GM18858 (cell line): ENCODE results near the gene DLGAP4.

ENCODE experiments used
- ATAC-seq: cut with Tn5 transposase; IDR thresholded peaks from one replicate; pipeline ENCODE4 v1.9.1; 2021; ENCODE audit not compliant: unreplicated experiment

DLGAP4 gene

DNA sequence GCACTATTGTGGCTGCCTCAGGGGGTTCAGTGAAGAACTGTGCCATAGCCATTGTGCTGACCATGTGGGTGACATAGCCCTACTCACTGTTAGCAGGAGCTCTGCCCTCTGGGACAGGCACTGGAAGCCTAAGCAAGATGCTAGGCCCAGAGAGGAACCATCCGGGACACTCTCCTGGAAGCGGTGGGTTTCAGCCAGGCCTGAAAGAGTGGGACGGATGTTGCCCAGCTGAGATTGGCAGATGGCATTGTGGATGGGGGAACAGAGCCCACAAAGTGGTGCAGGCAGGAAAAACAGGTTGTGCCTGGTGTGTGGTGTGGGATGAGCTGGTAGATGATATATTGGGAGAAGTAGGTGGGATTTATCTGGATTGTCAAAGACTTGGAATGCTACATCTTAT lies 40.1 kb downstream of the DLGAP4 start:
- no peak for ATAC-seq

DNA sequence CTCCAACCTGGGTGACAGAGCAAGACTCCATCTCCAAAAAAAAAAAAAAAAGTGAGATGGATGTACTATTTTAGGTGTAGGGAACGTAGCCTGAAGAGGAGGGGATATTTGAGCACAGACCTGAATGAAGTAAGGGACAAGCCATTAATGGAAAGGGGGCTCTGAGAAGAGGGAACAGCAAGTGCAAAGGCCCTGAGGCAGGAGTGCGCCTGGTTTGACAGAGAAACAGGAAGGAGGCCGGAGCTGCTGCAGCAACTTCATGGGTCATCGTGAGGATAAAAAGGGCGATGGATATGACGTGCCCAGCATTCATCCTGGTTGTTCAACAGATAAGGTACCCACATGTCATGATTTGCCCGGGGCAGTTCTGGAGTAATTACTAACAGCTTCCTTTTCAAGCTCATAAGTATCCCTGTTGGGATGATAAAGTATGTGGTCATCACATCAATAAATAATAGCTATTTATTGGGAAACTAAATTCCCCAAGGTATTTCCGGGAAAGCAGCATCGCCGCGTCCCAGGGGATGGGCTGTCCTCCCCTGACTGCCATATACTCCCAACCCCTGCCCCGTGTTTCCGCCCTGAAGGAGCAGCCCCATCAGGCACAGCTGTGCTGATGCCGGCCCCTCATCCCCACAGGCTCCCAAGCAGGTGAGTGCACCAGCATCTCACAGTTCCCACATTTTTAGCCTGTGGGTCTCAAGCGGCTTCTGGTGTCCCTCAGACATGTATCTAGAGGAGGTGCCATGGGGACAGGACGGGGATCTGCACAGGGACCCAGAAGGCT lies 43.4 kb downstream of the DLGAP4 start:
- ATAC-seq = no peak

DNA sequence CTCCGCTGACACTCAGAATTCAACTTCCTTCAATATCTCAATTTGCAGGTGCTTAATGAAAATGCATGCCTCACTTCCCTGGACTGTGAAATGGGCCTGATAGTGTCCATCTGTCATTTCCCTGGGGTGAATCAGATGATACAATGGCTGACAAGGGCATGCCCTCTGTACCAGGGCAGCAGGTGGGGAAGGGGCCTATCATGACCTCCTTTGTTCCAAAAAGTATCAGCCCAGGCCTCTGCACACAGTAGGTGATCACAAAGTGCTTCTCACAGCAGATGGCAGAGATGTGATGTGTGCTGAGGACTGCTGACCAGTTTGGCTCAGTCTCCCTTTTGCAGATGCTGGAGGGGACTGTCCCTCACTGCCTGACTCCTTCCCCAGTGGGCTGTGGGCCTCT lies 44.3 kb downstream of the DLGAP4 start:
- no peak for ATAC-seq

DNA sequence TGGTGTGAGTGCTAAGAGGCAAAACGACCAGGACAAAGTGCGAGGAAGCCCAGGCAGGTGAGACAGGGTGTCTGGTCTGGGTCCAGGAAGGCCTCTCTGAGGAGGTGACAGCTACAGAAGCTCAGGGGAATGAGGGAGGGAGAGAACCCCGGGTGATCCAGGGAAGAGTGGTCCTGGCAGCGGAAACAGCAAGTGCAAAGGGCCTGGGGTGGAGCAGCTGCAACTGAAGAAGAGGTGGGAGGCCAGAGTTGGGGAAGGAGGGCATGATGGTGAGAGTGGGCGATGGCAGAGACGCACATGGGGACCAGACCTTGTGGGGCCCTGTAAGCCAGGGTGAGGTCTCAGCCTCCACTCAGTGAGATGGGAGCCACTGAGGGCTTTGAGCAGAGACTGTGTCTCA lies 45.8 kb downstream of the DLGAP4 start:
- ATAC-seq = no peak

DNA sequence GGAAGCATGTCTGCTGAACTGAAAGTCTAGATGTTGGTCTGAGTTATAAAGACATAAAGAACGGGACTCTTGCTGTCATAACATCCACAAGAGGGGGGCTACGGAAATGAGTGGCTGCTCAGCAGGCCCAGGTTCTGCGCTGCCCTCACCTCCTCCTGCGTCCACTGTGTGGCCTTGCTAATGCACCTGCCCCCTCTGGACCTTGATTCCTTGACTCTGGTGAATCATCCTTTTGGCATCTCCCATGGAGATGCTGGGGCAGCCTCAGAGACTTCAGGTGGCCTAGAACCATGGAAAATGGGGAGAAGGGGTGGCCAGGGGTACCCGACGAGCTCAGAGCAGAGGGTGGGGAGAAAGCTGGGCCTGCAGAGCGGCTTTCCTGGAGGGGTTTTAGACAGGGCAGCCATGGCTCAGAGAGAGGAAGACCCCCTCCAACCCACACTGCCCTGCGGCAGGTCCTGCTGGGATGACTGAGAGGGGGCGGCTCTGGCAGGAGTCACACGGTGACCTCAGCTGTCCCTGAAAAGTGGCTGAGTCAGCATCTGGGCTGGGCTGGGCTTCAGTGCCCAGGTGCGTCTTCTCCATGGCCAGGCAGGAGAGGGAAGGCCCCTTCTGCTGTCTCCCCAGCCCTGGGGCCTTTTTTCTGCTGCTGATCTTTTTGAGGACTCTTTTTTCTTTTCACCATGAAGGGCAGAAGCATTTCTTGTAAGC lies 46.9 kb downstream of the DLGAP4 start:
- ATAC-seq = no peak

DNA sequence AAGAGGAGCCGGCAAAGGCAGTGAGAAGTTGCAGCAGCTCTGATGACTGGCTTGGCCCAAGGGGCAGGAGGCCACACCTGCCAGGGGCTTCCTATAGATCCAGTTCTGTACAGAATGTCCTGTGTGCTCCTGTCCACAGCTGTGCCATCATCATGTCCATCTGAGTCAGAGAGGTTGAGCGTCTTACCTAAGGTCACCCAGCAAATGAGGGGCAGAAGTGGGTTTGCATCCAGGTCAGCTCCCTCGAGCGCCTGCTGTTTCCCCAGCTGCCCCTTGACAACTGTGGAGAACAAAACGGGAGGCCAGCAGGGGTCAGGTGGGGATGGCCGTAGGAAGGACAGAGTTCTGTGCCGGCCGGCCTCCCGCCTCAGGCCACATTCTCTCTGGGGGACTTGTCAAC lies 47.6 kb downstream of the DLGAP4 start:
- no peak for ATAC-seq

DNA sequence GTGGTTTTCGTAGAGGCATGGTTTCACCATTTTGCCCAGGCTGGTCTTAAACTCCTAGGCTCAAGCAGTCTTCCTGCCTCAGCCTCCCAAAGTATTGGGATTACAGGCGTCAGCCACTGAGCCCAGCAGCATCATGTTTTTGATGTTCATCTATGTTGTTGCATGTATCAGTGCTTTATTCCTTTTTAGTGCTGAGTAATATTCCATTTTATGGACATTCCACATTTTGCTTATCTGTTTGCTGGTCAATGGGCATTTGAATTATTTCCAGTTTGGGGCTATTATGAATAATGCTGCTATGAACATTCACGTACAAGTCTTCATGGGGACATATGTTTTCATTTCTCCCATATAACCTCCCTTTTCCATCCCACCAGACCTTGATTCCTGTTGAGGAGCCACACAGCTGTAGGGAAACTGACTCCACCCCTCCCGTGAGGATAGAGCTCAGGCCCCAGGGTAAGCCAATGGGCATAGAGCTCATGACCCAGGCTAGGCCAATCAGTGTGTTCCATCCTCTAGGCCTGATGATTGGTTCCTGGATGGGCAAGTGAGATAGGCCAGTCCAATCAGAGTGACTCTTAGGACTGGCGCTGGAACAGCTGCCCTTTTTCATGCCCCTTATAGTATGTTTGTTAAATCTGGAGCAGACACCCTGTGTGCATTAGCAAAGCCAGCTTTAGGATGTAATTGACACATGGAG lies 49.5 kb downstream of the DLGAP4 start:
- no peak for ATAC-seq

DNA sequence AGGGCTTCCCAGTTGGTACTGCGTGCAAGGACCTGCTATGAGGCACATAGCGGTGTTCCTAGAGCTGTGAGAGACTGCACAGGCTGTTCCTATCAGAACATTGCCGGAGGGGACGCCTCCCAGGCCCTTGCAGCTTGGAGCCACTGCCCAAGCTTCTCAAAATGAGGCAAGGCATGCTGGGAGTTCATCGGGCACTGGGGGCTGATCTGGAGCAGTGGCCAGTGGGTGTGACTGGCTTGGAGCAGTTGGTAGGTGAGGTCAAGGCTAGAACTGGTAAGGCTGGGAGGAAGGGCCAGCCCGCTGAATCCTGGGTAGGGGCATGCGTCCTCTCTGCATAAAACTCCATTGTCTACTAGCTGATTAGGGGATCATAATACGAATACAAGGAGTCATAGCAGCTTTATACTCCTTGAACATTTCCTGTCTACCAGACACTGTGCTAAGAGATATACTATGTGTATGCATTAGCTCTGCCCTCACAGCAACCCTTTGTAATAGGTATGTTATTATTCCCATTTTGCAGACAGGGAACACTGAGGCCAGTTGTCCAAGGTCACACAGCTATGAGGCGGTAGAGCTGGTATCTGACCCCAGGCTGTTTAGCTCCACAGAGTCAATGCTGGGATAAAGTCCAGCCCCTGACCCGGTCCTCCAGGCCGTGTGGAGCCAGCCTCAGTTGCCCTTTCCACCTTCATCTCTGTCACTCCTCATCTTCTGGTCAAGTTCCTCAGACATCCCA lies 53.7 kb downstream of the DLGAP4 start:
- ATAC-seq = no peak

DNA sequence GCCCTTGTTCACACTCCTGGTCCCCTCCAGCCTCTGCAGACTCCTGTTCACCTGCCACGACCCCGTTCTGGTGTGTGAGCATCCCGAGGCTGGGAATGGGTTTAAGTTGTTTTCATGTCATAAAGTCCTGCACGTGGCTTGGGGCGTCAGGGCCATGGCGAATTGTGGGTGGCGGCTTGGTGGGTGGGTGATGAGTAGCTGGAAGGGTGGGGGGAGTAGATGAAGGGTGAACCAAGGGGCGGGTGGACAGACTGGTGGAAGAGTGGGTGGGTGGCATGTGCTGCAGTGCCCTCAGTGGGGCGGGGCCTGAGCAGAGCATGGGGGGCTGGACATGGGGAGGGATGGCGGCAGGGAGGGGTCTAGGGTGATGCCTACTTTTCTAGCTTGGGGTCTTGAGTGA lies 54.3 kb downstream of the DLGAP4 start:
- ATAC-seq = no peak

DNA sequence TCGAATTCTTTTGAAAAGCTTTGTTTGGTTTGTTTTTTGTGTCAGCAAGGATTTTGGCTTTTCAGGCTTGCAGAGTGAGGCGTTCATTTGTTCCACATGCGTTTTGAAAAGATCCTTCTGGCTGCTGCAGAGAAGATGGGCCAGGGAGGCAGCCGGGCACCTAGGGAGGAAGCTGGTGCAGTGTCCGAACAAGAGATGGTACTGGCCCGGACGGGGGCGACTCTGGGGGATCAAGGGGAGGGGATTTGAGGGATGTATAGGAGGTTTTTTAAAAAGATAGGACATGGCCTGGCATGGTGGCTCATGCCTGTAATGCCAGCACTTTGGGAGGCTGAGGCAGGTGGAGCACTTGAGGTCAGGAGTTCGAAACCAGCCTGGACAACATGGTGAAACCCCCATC lies 55.3 kb downstream of the DLGAP4 start:
- ATAC-seq = no peak

DNA sequence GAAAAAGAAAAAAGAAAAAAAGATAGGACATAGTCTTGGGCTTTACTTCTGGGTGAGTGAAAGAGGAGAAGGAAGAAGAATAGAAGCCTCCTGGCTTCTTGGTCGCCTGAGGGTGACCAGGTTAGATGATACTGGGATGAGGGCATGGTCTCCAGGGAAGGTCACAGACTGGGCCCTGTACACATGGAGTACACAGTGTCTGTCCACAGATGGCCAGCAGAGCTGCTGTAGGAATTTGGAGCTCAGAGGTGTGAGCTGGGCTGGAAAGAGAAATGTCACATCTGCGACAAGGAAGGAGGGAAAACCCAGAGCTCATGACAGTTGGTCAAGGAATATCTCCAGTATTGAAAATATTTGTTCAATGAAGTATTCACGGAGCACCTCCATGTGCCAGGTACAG lies 56.1 kb downstream of the DLGAP4 start:
- ATAC-seq = no peak

DNA sequence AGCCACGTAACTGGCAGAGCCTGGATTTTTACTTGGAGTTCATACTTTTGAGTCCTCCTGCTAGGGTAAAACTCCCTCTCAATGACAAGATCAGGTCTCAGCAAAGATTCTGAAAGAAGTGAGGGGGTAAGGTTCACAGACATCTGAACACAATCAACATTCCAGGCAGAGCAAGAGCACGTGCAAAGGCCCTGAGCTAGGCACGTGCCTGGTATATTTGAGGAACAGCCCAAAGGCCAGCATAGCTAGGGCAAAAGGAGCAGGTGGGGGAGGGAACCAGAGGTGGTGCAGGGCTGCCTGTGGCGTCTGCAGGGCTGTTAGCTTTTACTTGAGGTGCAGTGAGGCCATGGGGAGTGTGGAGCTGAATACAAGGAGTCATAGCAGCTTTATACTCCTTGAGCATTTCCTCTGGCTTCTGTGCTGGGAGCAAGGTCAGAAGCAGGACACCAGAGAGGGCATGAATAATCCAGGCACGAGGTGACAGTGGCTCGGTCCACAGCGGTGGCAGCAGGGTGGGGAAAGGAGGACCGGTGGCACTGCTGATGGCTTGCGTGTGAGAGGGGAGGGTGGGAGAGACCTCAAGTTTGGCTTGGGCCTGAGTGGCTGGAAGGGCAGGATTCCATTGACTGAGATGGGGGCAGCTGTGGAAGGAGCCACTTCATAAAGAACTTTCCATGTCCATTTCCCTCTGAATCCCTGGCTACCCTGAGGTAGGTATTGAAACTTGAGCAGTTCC lies 57.0 kb downstream of the DLGAP4 start:
- no peak for ATAC-seq

DNA sequence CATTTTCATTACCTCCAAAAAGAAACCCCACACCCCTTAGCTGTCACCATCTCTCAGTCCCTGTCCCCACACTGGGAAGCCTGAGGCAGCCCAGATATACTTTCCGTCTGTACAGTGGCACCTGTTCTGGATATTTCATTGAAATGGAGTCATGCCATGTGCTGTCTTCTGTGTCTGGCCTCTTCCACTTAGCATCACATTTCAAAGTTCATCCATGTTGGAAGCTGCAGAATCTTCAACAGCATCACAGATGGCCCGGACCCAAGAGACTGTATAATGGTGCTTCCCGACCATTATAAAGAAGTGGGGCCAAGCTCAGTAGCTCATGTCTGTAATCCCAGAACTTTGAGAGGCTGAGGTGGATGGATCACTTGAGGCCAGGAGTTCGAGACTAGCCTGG lies 58.4 kb downstream of the DLGAP4 start:
- ATAC-seq = no peak

DNA sequence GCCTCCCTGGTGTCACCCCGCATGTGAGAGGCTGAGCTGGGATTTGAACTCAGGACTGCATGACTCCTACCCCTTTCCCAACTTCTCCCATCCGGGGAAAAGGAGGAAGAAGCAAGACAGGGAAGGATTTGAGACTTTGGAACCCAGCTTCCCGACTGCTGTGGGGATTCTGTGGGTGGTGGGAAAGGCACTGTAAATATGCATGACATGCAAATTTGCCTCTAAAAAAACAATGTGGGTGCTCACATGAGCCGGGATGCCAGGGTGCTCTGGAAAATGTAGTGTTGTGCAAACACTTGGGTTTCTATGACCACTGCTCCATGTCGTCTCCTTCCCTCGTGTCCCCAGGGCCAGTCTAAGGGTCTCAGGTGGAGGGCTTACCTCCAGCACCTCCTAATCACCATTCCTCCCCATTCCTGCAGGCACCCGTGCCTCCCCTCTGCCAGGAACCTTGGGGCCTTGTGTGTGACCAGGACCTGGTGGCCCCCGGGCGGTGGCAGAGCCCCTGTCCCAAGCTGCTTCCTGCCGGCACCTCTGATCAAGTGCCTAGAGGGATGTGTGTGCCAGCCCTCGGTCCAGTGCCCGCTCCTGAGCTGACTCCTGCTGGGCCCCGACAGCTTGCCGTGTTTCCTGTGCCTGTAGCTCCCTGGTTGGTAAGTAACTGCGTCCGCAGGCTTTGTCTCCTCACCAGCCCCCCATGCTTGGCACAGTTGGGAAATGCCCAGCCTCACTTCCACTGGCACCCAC lies 60.7 kb downstream of the DLGAP4 start:
- ATAC-seq = no peak

DNA sequence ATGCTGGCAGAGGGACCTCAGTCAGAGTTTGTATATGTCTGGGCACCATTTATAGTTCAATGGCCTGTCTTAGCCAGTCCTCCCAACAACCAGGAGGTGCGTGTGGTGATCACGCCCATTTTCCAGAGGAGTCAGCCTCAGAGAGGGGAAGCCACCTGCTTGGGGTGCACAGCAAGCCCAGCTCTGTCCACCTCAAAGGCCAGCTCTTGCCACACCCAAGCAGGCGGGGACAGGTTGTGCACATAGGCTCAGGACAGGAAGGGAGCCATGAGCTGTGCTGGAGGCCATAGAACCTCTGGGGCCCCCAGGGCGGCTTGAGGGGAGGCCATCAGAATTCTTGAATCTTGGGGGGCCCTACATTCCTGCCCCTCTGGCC lies 61.2 kb downstream of the DLGAP4 start:
- no peak for ATAC-seq

DNA sequence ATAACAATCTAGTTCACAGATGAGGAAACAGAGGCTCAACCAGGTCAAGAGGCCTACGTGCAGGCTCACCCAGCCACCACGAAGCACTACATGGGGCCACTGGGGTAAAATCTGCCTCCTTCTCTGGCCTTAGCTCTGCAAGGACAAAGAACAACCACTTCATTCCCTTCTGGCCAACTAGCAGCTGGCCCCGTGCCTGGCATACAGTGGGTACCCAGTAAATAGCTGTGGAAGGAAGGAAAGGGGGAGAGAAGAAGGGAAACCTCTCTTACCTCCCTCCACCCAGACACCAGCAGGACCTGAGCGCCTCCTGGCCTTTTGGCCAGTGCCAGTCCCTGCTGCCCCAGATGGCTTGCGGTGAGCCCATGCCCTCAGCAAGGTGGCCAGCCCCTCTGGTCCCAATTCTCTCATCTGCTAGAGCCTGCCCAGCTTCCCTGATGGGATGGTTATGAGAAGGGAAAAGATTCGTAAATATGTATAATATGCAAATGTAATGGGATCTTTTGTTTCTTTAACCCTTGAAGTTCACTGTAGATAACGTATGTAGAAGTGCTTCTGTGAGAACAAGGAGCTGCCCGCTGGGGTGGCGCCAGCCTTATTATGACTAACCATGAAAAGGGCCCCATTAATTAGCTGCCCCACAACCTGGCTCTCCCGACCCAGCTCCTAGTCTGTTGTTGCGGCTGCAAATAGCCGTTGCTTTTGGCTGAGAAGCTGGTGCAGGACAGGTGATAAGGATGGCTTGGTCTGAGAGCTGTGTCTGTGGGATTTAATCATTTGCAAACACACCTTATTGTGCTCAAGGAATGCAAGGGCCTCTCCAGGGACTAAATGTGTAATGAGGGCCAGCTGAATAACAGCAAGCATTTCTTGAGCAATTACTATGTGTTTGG lies 62.0 kb downstream of the DLGAP4 start:
- ATAC-seq = no peak

DNA sequence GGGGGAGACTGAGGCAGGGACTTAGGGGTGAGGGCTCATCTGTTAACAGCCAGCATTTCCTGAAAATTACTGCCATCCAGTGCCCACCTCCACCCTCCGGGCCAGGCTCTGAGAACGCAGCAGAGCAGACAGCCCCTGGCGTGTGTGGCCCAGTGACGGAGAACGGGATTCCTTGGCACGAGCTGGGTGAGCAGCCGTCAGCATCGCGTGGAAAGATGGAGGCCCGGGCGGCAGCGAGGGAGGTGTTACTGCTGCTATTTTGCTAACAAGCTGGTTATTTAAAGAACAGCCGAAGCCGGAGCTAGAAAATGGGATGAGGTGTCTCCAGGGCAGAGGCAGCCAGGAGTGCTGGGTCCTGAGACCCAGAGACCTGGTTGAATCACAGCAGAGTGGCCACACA lies 62.7 kb downstream of the DLGAP4 start:
- ATAC-seq = no peak

DNA sequence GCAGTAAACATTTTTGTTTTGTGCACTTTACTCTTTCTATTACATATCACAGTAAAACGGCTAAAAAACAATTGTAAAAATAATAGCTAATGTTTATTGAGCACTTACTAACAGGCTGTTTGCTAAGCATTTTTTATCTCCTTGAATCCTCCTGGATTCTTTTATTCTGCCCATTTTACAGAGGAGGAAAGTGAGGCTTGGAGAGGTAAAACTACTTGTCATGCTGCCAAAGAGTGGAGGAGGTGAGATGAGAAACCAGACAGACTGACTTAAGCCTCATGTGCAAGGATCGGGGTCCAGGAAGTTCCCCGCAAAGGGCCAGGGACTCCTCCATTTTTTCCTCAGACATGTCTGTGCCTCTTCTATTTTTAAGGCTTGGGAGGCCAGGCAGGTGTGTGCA lies 63.6 kb downstream of the DLGAP4 start:
- ATAC-seq = no peak
